Sigmoid colon (tissue), 3 donors: ENCODE measurements around the gene SPINT1.

ENCODE experiments used
- CTCF ChIP-seq, 4 experiments: fragments of 450-650 bp in 3 of 4; fragments of 200-600 bp in 1 of 4; IDR thresholded peaks; one replicate each; pipeline ENCODE4 v1.5.1; 2016 to 2019; ENCODE audit warnings: antibody characterized with exemption in 4 of 4, mild to moderate bottlenecking in 3 of 4, moderate library complexity in 2 of 4
- POLR2A ChIP-seq, 2 donors: fragments of 450-650 bp; IDR thresholded peaks; one replicate each; pipeline ENCODE4 v1.6.1; 2016; ENCODE audit warnings: antibody characterized with exemption in 2 of 2, mild to moderate bottlenecking in 2 of 2, moderate library complexity in 2 of 2

- no peak for TF ChIP-seq CTCF (IDR thresholded peaks at IDR 0.05)
- no peak for TF ChIP-seq POLR2A (IDR thresholded peaks at IDR 0.05)
Measured at GRCh38 chr15:40879609-40880008, 35.8 kb downstream of the SPINT1 start.
